GM19324 (cell line): ENCODE measurements around the gene STAT4.

ENCODE experiments used
- ATAC-seq: cut with Tn5 transposase; IDR thresholded peaks from one replicate; pipeline ENCODE4 v1.9.1; 2021; ENCODE audit warnings: mild to moderate bottlenecking, moderate library complexity; ENCODE audit not compliant: unreplicated experiment, low FRiP score

Gene STAT4

GRCh38 chr2:190980630-190981209, 170.1 kb downstream of the STAT4 start:
- ATAC-seq, result no peak

- ATAC-seq, result no peak
Measured at GRCh38 chr2:190979906-190980629, 170.7 kb downstream of the STAT4 start.
